Neural crest cell (in vitro differentiated cells): ENCODE data around the gene GRIN3B. TPM values are rescaled to one million over a fixed set of nuclear protein-coding genes. Genes with fewer than 3 reads are reported as not detected.
A peak's percentile ranks its signal among the peaks of the same experiment; 100 is the strongest.

Source experiments
- DNase-seq: peaks from one replicate; pipeline ENCODE4 v3.0.0; 2021; ENCODE audit warnings: low read depth, mixed read lengths, low spot score
- H3K27ac Mint-ChIP-seq: one replicate; pipeline ENCODE4 v1.8.0; 2021; ENCODE audit warnings: mild to moderate bottlenecking, mixed read lengths; ENCODE audit not compliant: unreplicated experiment
- H3K27me3 Mint-ChIP-seq: 2 replicates; pipeline ENCODE4 v1.8.0; 2021; ENCODE audit warnings: low read depth, mild to moderate bottlenecking, mixed read lengths
- H3K36me3 Mint-ChIP-seq: 2 replicates; pipeline ENCODE4 v1.8.0; 2021; ENCODE audit warnings: low read depth, mild to moderate bottlenecking, mixed read lengths
- H3K4me1 Mint-ChIP-seq: 2 replicates; pipeline ENCODE4 v1.8.0; 2021; ENCODE audit warnings: mixed read lengths
- H3K4me3 Mint-ChIP-seq: one replicate; pipeline ENCODE4 v1.8.0; 2021; ENCODE audit warnings: mild to moderate bottlenecking, mixed read lengths
- H3K9me3 Mint-ChIP-seq: 2 replicates; pipeline ENCODE4 v1.8.0; 2021; ENCODE audit warnings: mixed read lengths
- total RNA-seq: library from RNA; stranded (reverse); gene quantifications from 2 replicates; pipeline ENCODE4 v1.2.1, GENCODE V29; 2021
- TF ChIP-seq, protein P1 (sequence below): fragments of 200-600 bp; sonication (generic); conservative IDR thresholded peaks from 2 replicates; pipeline ENCODE4 v1.5.0; 2021; ENCODE audit warnings: antibody characterized with exemption, mild to moderate bottlenecking

The GRIN3B gene
- total RNA-seq, 1 donor from 2014 or later, result 0.12 TPM

DNA sequence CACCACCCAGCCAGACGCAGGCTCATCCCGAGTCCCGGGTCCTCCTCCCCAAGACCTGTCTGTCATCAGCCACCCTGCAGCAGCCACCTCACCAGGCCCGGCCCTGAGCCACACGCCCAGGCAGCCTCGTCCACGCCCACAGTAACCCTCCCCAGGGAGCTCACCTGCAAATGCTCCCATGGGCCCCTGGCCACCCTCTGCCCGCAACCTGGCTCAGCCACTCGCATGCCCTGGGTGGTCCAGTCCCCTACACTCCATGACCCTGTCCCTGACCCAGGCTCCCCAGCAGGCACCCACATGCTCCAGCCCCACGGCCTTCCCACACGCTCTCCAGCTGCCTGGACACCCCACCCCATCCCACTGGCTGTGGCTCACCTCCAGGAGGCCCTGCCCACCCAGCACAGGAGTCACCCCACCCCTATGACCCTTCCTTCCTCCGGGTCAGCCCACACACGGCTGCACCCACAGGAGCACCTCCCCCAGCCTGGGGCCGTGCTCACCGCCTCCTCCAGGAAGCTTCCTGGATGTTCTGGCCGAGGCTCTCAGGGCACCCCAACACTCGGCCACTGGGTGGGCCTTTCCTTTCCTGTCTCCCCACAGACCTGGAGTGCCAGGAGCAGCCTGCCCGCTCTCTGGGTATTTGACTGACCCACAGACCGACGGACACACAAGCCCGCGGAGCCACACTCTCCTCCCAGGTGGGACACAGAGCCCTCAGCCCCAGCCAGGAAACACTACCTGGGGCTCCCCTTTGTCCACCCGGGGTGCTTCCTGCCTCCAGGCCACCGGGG, 17.1 kb downstream of the GRIN3B start:
- H3K36me3 Mint-ChIP-seq, result no peaks in the 10 kb centered on the region
- no peak for DNase-seq
- H3K9me3 Mint-ChIP-seq, result no peaks in the 10 kb centered on the region
- H3K4me3 Mint-ChIP-seq, result peak overlapping the region; percentile 84
- TF ChIP-seq, protein P1, sequence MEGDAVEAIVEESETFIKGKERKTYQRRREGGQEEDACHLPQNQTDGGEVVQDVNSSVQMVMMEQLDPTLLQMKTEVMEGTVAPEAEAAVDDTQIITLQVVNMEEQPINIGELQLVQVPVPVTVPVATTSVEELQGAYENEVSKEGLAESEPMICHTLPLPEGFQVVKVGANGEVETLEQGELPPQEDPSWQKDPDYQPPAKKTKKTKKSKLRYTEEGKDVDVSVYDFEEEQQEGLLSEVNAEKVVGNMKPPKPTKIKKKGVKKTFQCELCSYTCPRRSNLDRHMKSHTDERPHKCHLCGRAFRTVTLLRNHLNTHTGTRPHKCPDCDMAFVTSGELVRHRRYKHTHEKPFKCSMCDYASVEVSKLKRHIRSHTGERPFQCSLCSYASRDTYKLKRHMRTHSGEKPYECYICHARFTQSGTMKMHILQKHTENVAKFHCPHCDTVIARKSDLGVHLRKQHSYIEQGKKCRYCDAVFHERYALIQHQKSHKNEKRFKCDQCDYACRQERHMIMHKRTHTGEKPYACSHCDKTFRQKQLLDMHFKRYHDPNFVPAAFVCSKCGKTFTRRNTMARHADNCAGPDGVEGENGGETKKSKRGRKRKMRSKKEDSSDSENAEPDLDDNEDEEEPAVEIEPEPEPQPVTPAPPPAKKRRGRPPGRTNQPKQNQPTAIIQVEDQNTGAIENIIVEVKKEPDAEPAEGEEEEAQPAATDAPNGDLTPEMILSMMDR, result no peak
- peaks cover 6% of the 10 kb centered on the region for H3K27me3 Mint-ChIP-seq
- peaks cover 31% of the 10 kb centered on the region for H3K4me1 Mint-ChIP-seq
- H3K27ac Mint-ChIP-seq, result peak overlapping the region; percentile 22

DNA sequence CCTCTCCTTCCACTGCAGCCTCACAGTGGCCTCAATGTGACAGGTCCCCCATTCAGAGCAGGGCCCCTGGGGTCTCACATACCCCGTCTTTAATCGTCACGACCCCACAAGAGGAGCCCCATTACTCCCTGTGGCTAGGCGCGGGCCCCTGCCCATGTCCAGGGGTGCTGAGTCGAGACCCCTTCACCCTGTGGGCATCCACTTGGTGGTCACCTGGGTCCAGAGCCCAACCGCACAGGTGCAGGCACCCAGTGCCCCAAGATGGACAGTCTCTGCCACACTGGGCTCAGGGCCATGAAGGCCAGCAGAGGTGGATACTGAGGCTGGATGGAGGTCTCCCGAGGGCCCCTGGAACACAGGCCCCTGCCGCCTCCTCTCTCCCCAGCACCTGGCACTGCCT, 17.7 kb downstream of the GRIN3B start:
- TF ChIP-seq, protein P1, result no peak
- no peaks in the 10 kb centered on the region for H3K9me3 Mint-ChIP-seq
- no peaks in the 10 kb centered on the region for H3K36me3 Mint-ChIP-seq
- no peak overlapping the region for H3K27ac Mint-ChIP-seq
- peaks cover 31% of the 10 kb centered on the region for H3K4me1 Mint-ChIP-seq
- DNase-seq, result no peak
- no peak overlapping the region for H3K4me3 Mint-ChIP-seq
- peaks cover 6% of the 10 kb centered on the region for H3K27me3 Mint-ChIP-seq

DNA sequence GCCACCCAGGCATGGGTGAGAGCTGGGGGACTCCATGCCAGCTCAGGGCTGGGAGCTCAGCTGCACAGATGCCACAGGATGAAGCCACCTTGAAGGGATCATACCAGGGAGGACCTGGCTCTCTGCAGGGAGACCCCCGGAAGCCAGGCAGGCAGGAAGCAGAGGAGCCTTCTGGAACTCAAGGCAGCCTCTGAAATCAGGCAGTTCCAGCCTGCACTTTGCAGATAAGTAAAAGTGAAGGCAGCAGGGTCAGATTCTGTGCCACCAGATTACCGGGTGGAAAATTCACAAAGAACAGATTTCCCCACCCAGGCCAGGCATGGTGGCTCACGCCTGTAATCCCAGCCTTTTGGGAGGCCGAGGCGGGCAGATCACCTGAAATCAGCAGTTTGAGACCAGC, 18.2 kb downstream of the GRIN3B start:
- no peak overlapping the region for H3K27ac Mint-ChIP-seq

DNA sequence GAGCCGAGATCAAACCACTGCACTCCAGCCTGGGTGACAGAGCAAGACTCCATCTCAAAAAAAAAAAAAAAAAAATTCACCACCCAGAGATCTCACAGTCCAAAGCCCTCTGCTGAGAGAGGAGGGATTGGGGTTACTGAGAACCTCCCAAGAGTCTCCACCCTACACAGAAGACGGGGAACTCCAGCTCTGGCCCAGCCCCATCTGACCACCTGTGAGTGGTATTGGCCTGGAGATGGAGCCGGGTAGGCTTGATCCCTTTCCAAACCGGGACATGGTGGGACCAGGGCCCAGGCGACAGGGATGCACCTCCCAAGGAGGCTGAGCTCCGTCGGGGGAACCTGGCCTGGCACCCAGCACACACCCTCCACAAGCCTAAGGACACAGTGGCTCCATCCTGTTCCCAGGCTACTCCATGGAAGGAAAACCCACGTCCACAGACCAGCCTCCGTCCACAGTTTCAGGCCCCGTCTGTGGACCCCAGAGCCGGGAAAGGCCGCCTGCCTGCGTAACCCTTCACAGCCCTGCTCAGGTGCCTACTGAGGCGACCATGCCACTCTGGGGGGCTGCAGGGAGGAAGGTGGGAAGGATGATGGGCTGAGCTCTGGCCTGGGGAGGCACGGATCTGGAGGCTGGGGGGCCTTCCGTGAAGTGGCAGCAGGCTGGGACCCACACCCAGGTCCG, 18.9 kb downstream of the GRIN3B start:
- Mint-ChIP-seq H3K27me3 (peaks cover 6% of the 10 kb centered on the region), H3K4me3 (peak overlapping the region; percentile 94), H3K36me3 (no peaks in the 10 kb centered on the region), H3K9me3 (no peaks in the 10 kb centered on the region), H3K27ac (no peak overlapping the region), H3K4me1 (peaks cover 31% of the 10 kb centered on the region)
- no peak for DNase-seq
- TF ChIP-seq, protein P1, result no peak

More for the DNA sequence above, 18.2 kb downstream of the GRIN3B start:
- Mint-ChIP-seq H3K4me3 (peak overlapping the region; percentile 94), H3K4me1 (peaks cover 31% of the 10 kb centered on the region), H3K9me3 (no peaks in the 10 kb centered on the region), H3K27me3 (peaks cover 6% of the 10 kb centered on the region), H3K36me3 (no peaks in the 10 kb centered on the region)
- TF ChIP-seq, protein P1, result no peak
- no peak for DNase-seq

GRCh38 chr19:1019616-1019961, 19.4 kb downstream of the GRIN3B start:
- peaks cover 6% of the 10 kb centered on the region for H3K27me3 Mint-ChIP-seq
- H3K9me3 Mint-ChIP-seq, result no peaks in the 10 kb centered on the region
- peak overlapping the region; percentile 67 for H3K27ac Mint-ChIP-seq
- peak overlapping the region; percentile 94 for H3K4me3 Mint-ChIP-seq
- H3K36me3 Mint-ChIP-seq, result no peaks in the 10 kb centered on the region
- TF ChIP-seq, protein P1, result no peak
- no peak for DNase-seq
- peaks cover 31% of the 10 kb centered on the region for H3K4me1 Mint-ChIP-seq
